ENCODE results near the gene CREB3.
A peak's percentile ranks its signal among the peaks of the same experiment; 100 is the strongest.

Gene CREB3

GRCh38 chr9:35749515-35750255, 17.2 kb downstream of the CREB3 start:
- no peak for DNase-seq (ENCODE audit: low read depth)

GRCh38 chr9:35750256-35750531, 17.7 kb downstream of the CREB3 start:
- DNase-seq (ENCODE audit: low read depth), result no peak

GRCh38 chr9:35753466-35753865, 21.0 kb downstream of the CREB3 start:
- DNase-seq (ENCODE audit: low read depth), result no peak

- DNase-seq (ENCODE audit: low read depth), result no peak
These were observed 21.8 kb downstream of the CREB3 start, which contains the start of gene MSMP for GRCh38 chr9:35754264-35754663. TSS of gene MSMP (minus strand) at chr9:35754276. CDS start at chr9:35754129, 147 bp downstream.

- DNase-seq (ENCODE audit: low read depth), result no peak
These were observed 22.6 kb downstream of the CREB3 start for GRCh38 chr9:35755071-35755470.

- peak; percentile 53 for DNase-seq (ENCODE audit: low read depth)
These were observed 24.1 kb downstream of the CREB3 start for GRCh38 chr9:35756275-35757225.

- DNase-seq (ENCODE audit: low read depth), result no peak
These were observed 24.9 kb downstream of the CREB3 start for GRCh38 chr9:35757226-35757891.

- DNase-seq (ENCODE audit: low read depth), result no peak
These were observed 25.4 kb downstream of the CREB3 start for GRCh38 chr9:35757892-35758275.

GRCh38 chr9:35758475-35759050, 26.1 kb downstream of the CREB3 start:
- DNase-seq (ENCODE audit: low read depth), result no peak

GRCh38 chr9:35759795-35760194, 27.3 kb downstream of the CREB3 start:
- no peak for DNase-seq (ENCODE audit: low read depth)

- no peak for DNase-seq (ENCODE audit: low read depth)
These were observed 28.2 kb downstream of the CREB3 start for GRCh38 chr9:35760651-35761050.

- DNase-seq (ENCODE audit: low read depth), result no peak
These were observed 30.7 kb downstream of the CREB3 start for GRCh38 chr9:35763181-35763580.

- no peak for DNase-seq (ENCODE audit: low read depth)
These were observed 31.3 kb downstream of the CREB3 start for GRCh38 chr9:35763803-35764202.

GRCh38 chr9:35766997-35767396, 34.5 kb downstream of the CREB3 start:
- no peak for DNase-seq (ENCODE audit: low read depth)

- DNase-seq (ENCODE audit: low read depth), result no peak
These were observed 35.0 kb downstream of the CREB3 start for GRCh38 chr9:35767458-35767857.

- no peak for DNase-seq (ENCODE audit: low read depth)
These were observed 37.3 kb downstream of the CREB3 start for GRCh38 chr9:35769763-35770162.

GRCh38 chr9:35771075-35771433, 38.6 kb downstream of the CREB3 start:
- no peak for DNase-seq (ENCODE audit: low read depth)

- DNase-seq (ENCODE audit: low read depth), result no peak
These were observed 39.1 kb downstream of the CREB3 start for GRCh38 chr9:35771534-35771933.

- no peak for DNase-seq (ENCODE audit: low read depth)
These were observed 39.5 kb downstream of the CREB3 start for GRCh38 chr9:35771943-35772342.

GRCh38 chr9:35774907-35775635, 42.6 kb downstream of the CREB3 start:
- DNase-seq (ENCODE audit: low read depth), result no peak

GRCh38 chr9:35776018-35776417, 43.6 kb downstream of the CREB3 start:
- no peak for DNase-seq (ENCODE audit: low read depth)

GRCh38 chr9:35778496-35778895, 46.0 kb downstream of the CREB3 start:
- DNase-seq (ENCODE audit: low read depth), result no peak

Measured in stimulated activated CD8-positive, alpha-beta memory T cell treated with anti-CD3 and anti-CD28 coated beads, Interleukin-12 subunit alpha, Interleukin-12 subunit beta, amount 100 ng/mL, for 4 hours (primary cell).